HepG2 (cell line): Measurements from ENCODE around the gene SPACA4. TPM values are rescaled to one million over a fixed set of nuclear protein-coding genes. Genes with fewer than 3 reads are reported as not detected.

Experiments
- ATAC-seq: fragments of 200-7000 bp; cut with Tn5 transposase; 3 replicates; pipeline ENCODE4 v1.9.1; 2020; ENCODE audit warnings: mild to moderate bottlenecking, moderate library complexity
- BruUV-seq: library from RNA; stranded (reverse); fragments of 400-500 nt; replicated peaks from 2 replicates; lab custom pipeline; 2021; lab: Mats Ljungman, UMichigan
- CTCF ChIA-PET: fragments of 300-600 bp; formaldehyde crosslinking; extraction: SDS; loops from one replicate; lab custom pipeline; 2021; ENCODE audit warnings: low total read pairs, inconsistent platforms, low intra/inter-chr PET ratio; lab: Yijun Ruan, JAX
- POLR2A ChIA-PET: fragments of 350-600 bp; sonication (Branson Sonifier 250); formaldehyde crosslinking; loops from one replicate; lab custom pipeline; 2020; ENCODE audit warnings: antibody characterized with exemption, inconsistent platforms; lab: Yijun Ruan, JAX
- DNase-seq: peaks from one replicate; pipeline ENCODE4 v3.0.0-alpha.2; 2015; ENCODE audit warnings: low spot score
- FAIRE-seq: peaks from 3 replicates; lab custom pipeline; 2011; peaks lifted over from hg19 to GRCh38; lab: Jason Lieb, UNC
- H2AFZ ChIP-seq: one replicate; pipeline ENCODE4 v1.6.1; 2011; ENCODE audit warnings: low read length, inconsistent platforms
- H3K27ac ChIP-seq: fragments of 300-600 bp; 3 replicates; pipeline ENCODE4 v1.8.0; 2011; ENCODE audit warnings: mixed run types, mild to moderate bottlenecking, mixed read lengths, low read length, inconsistent platforms; ENCODE audit not compliant: insufficient read depth; ENCODE audit errors: extremely low read length
- H3K27me3 ChIP-seq, 2 experiments: fragments of 200-600 bp in 1 of 2; 2 replicates in 1 of 2; 3 replicates in 1 of 2; pipeline versions ENCODE4 v1.6.0 to v1.8.0; 2011; ENCODE audit warnings: low read length in 2 of 2, mild to moderate bottlenecking in 2 of 2, moderate library complexity in 2 of 2, inconsistent platforms in 1 of 2; ENCODE audit not compliant: insufficient read depth in 2 of 2, control insufficient read depth in 1 of 2
- H3K36me3 ChIP-seq, 2 experiments: fragments of 200-600 bp in 1 of 2; replicated peaks in 1 of 2; 2 replicates in 1 of 2; 3 replicates in 1 of 2; pipeline versions ENCODE4 v1.5.1 to v1.8.0; 2011; ENCODE audit warnings: low read length in 2 of 2, inconsistent platforms in 1 of 2; ENCODE audit not compliant: insufficient read depth in 2 of 2, control insufficient read depth in 1 of 2
- H3K4me1 ChIP-seq: 2 replicates; pipeline ENCODE4 v1.5.1; 2012; ENCODE audit warnings: low read length, inconsistent platforms; ENCODE audit not compliant: insufficient read depth
- H3K4me2 ChIP-seq: 2 replicates; pipeline ENCODE4 v1.6.0; 2011; ENCODE audit warnings: low read depth, low read length, inconsistent platforms
- H3K4me3 ChIP-seq, 3 experiments: fragments of 200-600 bp in 1 of 3; sonication (generic), shearing (Covaris generic) in 1 of 3; replicated peaks in 1 of 3; 2 replicates each; pipeline ENCODE4 v1.5.1; 2011 to 2016; ENCODE audit warnings: low read length in 3 of 3, inconsistent platforms in 2 of 3, low read depth in 2 of 3, mild to moderate bottlenecking in 2 of 3, control low read depth in 1 of 3, mixed read lengths in 1 of 3; ENCODE audit not compliant: insufficient read depth in 1 of 3
- H3K79me2 ChIP-seq: one replicate; pipeline ENCODE4 v1.6.1; 2011; ENCODE audit warnings: low read length, inconsistent platforms; ENCODE audit not compliant: insufficient read depth
- H3K9ac ChIP-seq: 2 replicates; pipeline ENCODE4 v1.6.0; 2011; ENCODE audit warnings: mild to moderate bottlenecking, low read depth, low read length, inconsistent platforms; ENCODE audit not compliant: insufficient read depth
- H3K9me3 ChIP-seq: 2 replicates; pipeline ENCODE4 v1.5.1; 2012; ENCODE audit warnings: mild to moderate bottlenecking, low read length
- H4K20me1 ChIP-seq: 2 replicates; pipeline ENCODE4 v1.6.0; 2011; ENCODE audit warnings: inconsistent platforms, mild to moderate bottlenecking, low read length, moderate library complexity; ENCODE audit not compliant: insufficient read depth
- ARNT2 ChIP-seq: sonication (generic); formaldehyde crosslinking; IDR thresholded peaks from 2 replicates; pipeline ENCODE4 v1.8.0; 2022; ENCODE audit warnings: mild to moderate bottlenecking, low read depth, missing genetic modification reagents, moderate library complexity
- DZIP1 ChIP-seq: sonication (generic); formaldehyde crosslinking; IDR thresholded peaks from 2 replicates; pipeline ENCODE4 v1.5.0; 2020; ENCODE audit warnings: mild to moderate bottlenecking, missing genetic modification reagents
- JUNB ChIP-seq: sonication (generic); formaldehyde crosslinking; IDR thresholded peaks from 2 replicates; pipeline ENCODE4 v1.8.0; 2022; ENCODE audit warnings: missing genetic modification reagents, mild to moderate bottlenecking, borderline replicate concordance
- MLX ChIP-seq: IDR thresholded peaks from 2 replicates; pipeline ENCODE4 v1.6.1; 2016
- SATB2 ChIP-seq: sonication (generic); formaldehyde crosslinking; IDR thresholded peaks from 2 replicates; pipeline ENCODE4 v1.5.0; 2020; ENCODE audit warnings: missing genetic modification reagents
- SMYD3 ChIP-seq: sonication (generic); formaldehyde crosslinking; IDR thresholded peaks from 2 replicates; pipeline ENCODE4 v1.8.1; 2023; ENCODE audit warnings: mild to moderate bottlenecking, missing genetic modification reagents
- SRF ChIP-seq: IDR thresholded peaks from 2 replicates; pipeline ENCODE4 v1.6.1; 2011; ENCODE audit warnings: mild to moderate bottlenecking, low read depth, low read length, moderate library complexity
- ZBTB25 ChIP-seq: IDR thresholded peaks from 2 replicates; pipeline ENCODE4 v1.6.1; 2018; ENCODE audit warnings: missing genetic modification reagents
- ZFAT ChIP-seq: sonication (generic); formaldehyde crosslinking; conservative IDR thresholded peaks from 2 replicates; pipeline ENCODE4 v1.8.1; 2023; ENCODE audit warnings: missing genetic modification reagents, inconsistent platforms
- ZNF205 ChIP-seq: IDR thresholded peaks from 2 replicates; pipeline ENCODE4 v1.6.1; 2018; ENCODE audit warnings: missing biosample characterization, missing genetic modification reagents
- ZNF430 ChIP-seq: sonication (generic); formaldehyde crosslinking; IDR thresholded peaks from 2 replicates; pipeline ENCODE4 v1.9.0; 2021; ENCODE audit warnings: mild to moderate bottlenecking, missing genetic modification reagents
- ZNF549 ChIP-seq: sonication (generic); formaldehyde crosslinking; IDR thresholded peaks from 2 replicates; pipeline ENCODE4 v1.5.0; 2020; ENCODE audit warnings: missing genetic modification reagents
- ZNF557 ChIP-seq: sonication (generic); formaldehyde crosslinking; IDR thresholded peaks from 2 replicates; pipeline ENCODE4 v1.4.0; 2020; ENCODE audit warnings: missing genetic modification reagents
- ZNF644 ChIP-seq: IDR thresholded peaks from 2 replicates; pipeline ENCODE4 v1.6.1; 2016; ENCODE audit warnings: low read depth
- WGBS: methylation state at CpG from one replicate; pipeline ENCODE4 v1.1.6; 2017; ENCODE audit warnings: low lambda C conversion rate; 5-methylcytosine and 5-hydroxymethylcytosine counted together
- in situ Hi-C: cut with HindIII; loops from 2 replicates; pipeline ENCODE4 v1.10.0; 2017; ENCODE audit warnings: low pct_unique_long_range_greater_than_20kb; ENCODE audit not compliant: extremely low pct_ligation_motif_present
- intact Hi-C: fragments of 100-400 bp; cut with micrococcal nuclease; formaldehyde crosslinking; loops from one replicate; pipeline ENCODE4 v1.10.0; 2022; ENCODE audit not compliant: unreplicated experiment
- polyA plus RNA-seq, 8 experiments: library from polyadenylated mRNA; depleted of rRNA in 3 of 8; stranded (reverse) in 7 of 8; unstranded in 1 of 8; fragments of >200 nt; fragmentation: Illumina TruSeq in 4 of 8; extraction: Trizol in 4 of 8; gene quantifications; 2 replicates each; pipeline versions ENCODE4 v1.2.1 to v1.2.3, GENCODE V29; 2011 to 2016; ENCODE audit warnings: low read depth in 4 of 8, missing spikeins in 1 of 8, mixed read lengths in 1 of 8; ENCODE audit not compliant: insufficient read depth in 1 of 8
- total RNA-seq, 5 experiments: library from RNA; depleted of rRNA; stranded (reverse); fragments of >200 nt; fragmentation: Illumina TruSeq; extraction: Trizol; gene quantifications; 2 replicates each; pipeline ENCODE4 v1.2.3, GENCODE V29; 2016; ENCODE audit warnings: low read depth in 1 of 5

Gene SPACA4
- total and polyA plus RNA-seq, 2 of the 13 experiments (the other 11 are each of a cell fraction or from before 2014, with no cell fraction given): not detected

- Histone ChIP-seq H3K79me2 (no peaks in the 10 kb centered on the region), H3K4me1 (peaks cover 15% of the 10 kb centered on the region), H3K4me3 (no peak overlapping the region), H2AFZ (no peak overlapping the region), H3K27me3 (no peaks in the 10 kb centered on the region), H3K36me3 (no peaks in the 10 kb centered on the region), H3K27ac (no peak overlapping the region), H3K4me2 (no peak overlapping the region), H3K9me3 (no peaks in the 10 kb centered on the region), H4K20me1 (no peaks in the 10 kb centered on the region), H3K9ac (no peak overlapping the region)
- DNase-seq: no peak
- TF ChIP-seq DZIP1 (CRISPR knock-in tag) (no peak), SMYD3 (CRISPR knock-in tag) (no peak), ZNF549 (CRISPR knock-in tag) (no peak), ZNF205 (CRISPR knock-in tag) (no peak), SRF (no peak), ZFAT (CRISPR knock-in tag) (no peak), ARNT2 (CRISPR knock-in tag) (no peak), ZNF430 (CRISPR knock-in tag) (no peak), ZNF644 (CRISPR knock-in tag) (no peak), JUNB (CRISPR knock-in tag) (no peak), ZNF557 (CRISPR knock-in tag) (no peak), SATB2 (no peak), MLX (no peak), ZBTB25 (CRISPR knock-in tag) (no peak)
- in situ Hi-C loops (no loop called here), intact Hi-C loops (no loop called here)
- 46% methylated on average over 5 of the region's 5 CpGs for WGBS
- no peak for ATAC-seq
- POLR2A ChIA-PET: no interaction called here
- CTCF ChIA-PET: no interaction called here
- no peak for FAIRE-seq
- BruUV-seq: no TSS peak
Observed at GRCh38 chr19:48651683-48652048, 45.1 kb downstream of the SPACA4 start.
